Urinary bladder (tissue), 4 donors: ENCODE data around the gene ATP6V0A4. TPM values are rescaled to one million over a fixed set of nuclear protein-coding genes. Genes with fewer than 3 reads are reported as not detected.
"Not testable (repeated sequence)": the region's sequence is repeated elsewhere in the genome, so short reads cannot be mapped to it uniquely, and the experiment has no call there.

Experiments
- DNase-seq: peaks from one replicate; pipeline ENCODE4 v3.0.0-alpha.2; 2015; ENCODE audit errors: extremely low spot score
- H3K27ac ChIP-seq: one replicate; pipeline ENCODE4 v1.5.1; 2013; ENCODE audit warnings: low read depth, mild to moderate bottlenecking, moderate library complexity
- H3K36me3 ChIP-seq: one replicate; pipeline ENCODE4 v1.6.1; 2013; ENCODE audit warnings: mild to moderate bottlenecking, moderate library complexity; ENCODE audit not compliant: insufficient read depth
- H3K4me1 ChIP-seq: one replicate; pipeline ENCODE4 v1.6.1; 2013; ENCODE audit warnings: mild to moderate bottlenecking, moderate library complexity; ENCODE audit not compliant: insufficient read depth
- H3K4me3 ChIP-seq: one replicate; pipeline ENCODE4 v1.5.1; 2013; ENCODE audit warnings: low read depth, low read length
- WGBS: extraction: QIAGEN DNeasy Blood & Tissue Kit; methylation state at CpG from one replicate; pipeline ENCODE4 v1.1.7; 2013; 5-methylcytosine and 5-hydroxymethylcytosine counted together
- polyA plus RNA-seq: library from polyadenylated mRNA; stranded (reverse); fragments of 200-250 nt; gene quantifications from one replicate; pipeline ENCODE4 v1.2.3, GENCODE V29; 2013
- total RNA-seq: library from RNA; depleted of rRNA; stranded (reverse); fragments of >200 nt; gene quantifications from one replicate; pipeline ENCODE4 v1.2.3, GENCODE V29; 2014
- donor health status: healthy with polysubstance abuse.
- donor health status: healthy.

ATP6V0A4 gene
- total and polyA plus RNA-seq, 2 donors: 0.37 TPM; not detected in 1

DNA sequence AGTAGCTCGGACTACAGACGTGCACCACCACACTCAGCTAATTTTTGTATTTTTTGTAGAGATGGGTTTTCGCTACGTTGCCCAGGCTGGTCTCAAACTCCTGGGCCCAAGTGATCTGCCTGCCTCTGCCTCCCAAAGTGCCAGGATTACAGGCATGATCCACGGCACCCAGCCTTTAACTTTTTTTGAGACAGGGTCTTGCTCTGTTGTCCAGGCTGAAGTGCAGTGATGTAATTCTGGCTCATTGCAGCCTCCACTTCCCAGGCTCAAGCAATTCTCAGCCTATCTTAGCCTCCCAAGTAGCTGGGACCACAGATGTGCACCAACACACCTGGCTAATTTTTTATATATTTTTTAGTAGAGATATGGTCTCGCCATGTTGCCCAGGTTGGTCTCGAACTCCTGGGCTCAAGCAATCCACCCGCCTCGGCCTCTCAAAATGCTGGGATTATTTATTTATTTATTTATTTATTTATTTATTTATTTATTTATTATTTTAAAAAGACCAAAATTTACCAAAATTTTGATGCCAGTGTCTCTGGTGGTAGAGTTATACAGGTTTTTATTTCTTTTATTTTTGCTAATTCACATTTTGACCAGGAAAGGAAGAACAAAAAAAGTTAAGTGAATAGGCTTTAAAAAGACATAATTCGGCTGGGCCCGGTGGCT is 25.0 kb upstream of the ATP6V0A4 start:
- 92% methylated on average over 11 of the region's 11 CpGs for WGBS
- no peaks in the 10 kb centered on the region for H3K36me3 ChIP-seq
- H3K4me1 ChIP-seq: no peaks in the 10 kb centered on the region
- DNase-seq: no peak
- no peak overlapping the region for H3K4me3 ChIP-seq
- no peak overlapping the region for H3K27ac ChIP-seq

DNA sequence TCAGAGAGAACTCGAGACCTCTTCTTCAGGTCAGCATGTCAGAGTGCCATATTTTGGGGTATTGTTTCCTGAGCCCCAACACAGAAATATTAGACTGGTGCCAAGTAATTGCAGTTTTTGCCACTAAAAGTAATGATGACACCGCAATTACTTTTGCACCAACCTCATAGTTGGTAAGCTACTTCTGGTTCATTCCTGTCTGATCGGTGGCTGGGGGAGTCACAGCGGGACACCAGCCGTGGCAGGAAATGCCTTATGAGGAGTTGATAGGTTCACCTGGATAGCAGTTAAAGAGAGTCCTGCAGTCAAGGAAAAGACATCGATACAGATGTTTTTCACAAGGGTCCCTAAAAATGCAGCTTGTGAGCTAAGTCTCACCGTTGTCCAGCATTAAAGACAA is 23.9 kb upstream of the ATP6V0A4 start:
- Histone ChIP-seq H3K36me3 (no peaks in the 10 kb centered on the region), H3K27ac (no peak overlapping the region), H3K4me1 (no peaks in the 10 kb centered on the region), H3K4me3 (no peak overlapping the region)
- no peak for DNase-seq
- WGBS: 88% methylated on average over 7 of the region's 7 CpGs

DNA sequence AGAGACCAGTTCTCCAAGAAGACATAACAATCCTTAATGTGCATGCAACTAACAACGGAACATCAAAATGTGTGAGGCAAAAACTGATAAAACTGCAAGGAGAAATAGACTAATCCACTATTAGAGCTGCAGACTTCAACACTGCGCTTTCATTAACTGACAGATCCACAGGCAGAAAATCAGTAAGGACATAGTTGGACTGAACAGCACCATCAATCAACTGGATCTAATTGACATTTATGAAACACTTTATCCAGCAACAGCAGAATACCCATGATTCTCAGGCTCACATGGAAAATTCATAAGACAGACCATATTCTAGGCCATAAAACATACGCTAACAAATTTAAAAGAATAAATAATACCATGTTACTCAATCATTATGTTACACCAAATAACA is 21.6 kb upstream of the ATP6V0A4 start:
- WGBS: 93% methylated on average over 3 of the region's 3 CpGs
- no peak for DNase-seq
- no peaks in the 10 kb centered on the region for H3K4me1 ChIP-seq
- H3K4me3 ChIP-seq: no peak overlapping the region
- no peak overlapping the region for H3K27ac ChIP-seq
- no peaks in the 10 kb centered on the region for H3K36me3 ChIP-seq

DNA sequence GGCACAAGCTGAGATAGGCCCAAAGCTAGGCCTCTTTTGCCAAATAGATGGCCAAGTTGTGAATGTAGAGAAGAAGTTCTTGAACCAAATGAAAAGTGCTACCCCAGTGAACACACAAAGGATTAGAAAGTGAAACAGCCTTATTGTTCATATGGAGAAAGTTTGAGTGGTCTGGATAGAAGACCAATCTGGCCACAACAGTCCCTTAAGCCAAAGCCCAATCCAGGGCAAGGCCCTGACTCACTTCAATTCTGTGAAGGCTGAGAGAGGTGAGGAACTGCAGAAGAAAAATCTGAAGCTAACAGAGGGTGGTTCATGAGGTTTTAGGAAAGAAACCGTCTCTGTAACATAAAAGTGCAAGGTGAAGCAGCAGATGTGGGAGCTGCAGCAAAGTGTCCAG is 18.7 kb upstream of the ATP6V0A4 start:
- 82% methylated on average over 1 of the region's 1 CpG for WGBS
- no peak overlapping the region for H3K4me3 ChIP-seq
- no peaks in the 10 kb centered on the region for H3K4me1 ChIP-seq
- H3K36me3 ChIP-seq: no peaks in the 10 kb centered on the region
- no peak for DNase-seq
- no peak overlapping the region for H3K27ac ChIP-seq

DNA sequence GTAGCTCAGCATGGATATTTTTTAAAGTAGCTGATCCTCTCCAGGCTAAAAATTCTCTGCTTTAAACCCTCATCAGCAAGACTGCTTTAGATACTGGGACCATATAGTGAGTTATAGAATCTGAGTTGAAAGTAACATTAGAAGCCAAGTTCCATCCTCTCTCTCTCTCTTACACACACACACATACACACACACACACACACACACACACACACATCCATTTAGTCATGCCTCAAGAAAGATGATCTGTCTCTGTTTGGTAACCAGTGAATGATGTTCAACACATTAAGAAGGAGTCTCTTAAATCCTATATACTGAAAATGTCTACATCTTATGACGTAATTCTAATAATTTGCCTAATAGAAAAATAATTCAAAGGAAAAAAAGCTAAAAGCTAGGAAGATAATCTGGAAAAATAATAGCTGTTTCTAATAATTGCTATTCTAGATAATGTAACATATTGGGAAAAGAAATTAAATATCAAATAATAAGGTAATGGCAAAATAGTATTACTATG is 16.9 kb upstream of the ATP6V0A4 start:
- no peak for DNase-seq
- Histone ChIP-seq H3K4me1 (no peaks in the 10 kb centered on the region), H3K36me3 (no peaks in the 10 kb centered on the region), H3K27ac (no peak overlapping the region), H3K4me3 (no peak overlapping the region)
- WGBS: 76% methylated on average over 1 of the region's 1 CpG

DNA sequence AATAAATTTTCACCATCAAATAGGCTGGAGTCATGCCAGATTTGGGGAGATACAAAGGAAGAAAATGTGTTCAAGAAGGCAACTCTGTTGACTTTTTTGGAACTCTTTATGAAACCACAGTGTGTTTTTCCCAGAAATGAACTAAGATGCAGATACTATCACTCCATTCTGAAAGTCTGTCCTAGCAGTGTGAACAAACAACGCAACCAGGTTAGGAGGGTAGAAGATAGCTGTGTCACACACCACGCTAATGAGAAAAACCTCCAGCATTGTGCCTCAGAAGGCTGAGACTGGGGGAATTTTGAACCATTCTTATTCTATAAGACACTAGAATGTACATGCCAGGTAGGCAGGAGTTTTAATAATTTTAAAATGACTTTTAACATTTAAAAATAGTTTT is 15.9 kb upstream of the ATP6V0A4 start:
- Histone ChIP-seq H3K4me1 (no peaks in the 10 kb centered on the region), H3K27ac (no peak overlapping the region), H3K36me3 (no peaks in the 10 kb centered on the region), H3K4me3 (no peak overlapping the region)
- DNase-seq: no peak
- WGBS: 79% methylated on average over 2 of the region's 2 CpGs

DNA sequence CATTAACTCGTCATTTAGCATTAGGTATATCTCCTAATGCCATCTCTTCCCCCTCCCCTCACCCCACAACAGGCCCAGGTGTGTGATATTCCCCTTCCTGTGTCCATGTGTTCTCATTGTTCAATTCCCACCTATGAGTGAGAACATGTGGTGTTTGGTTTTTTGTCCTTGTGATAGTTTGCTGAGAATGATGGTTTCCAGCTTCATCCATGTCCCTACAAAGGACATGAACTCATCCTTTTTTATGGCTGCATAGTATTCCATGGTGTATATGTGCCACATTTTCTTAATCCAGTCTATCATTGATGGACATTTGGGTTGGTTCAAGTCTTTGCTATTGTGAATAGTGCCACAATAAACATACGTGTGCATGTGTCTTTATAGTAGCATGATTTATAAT is 13.3 kb upstream of the ATP6V0A4 start:
- WGBS: 88% methylated on average over 2 of the region's 2 CpGs
- H3K4me3 ChIP-seq, H3K4me1 ChIP-seq, H3K36me3 ChIP-seq, DNase-seq, H3K27ac ChIP-seq: not testable (repeated sequence)

DNA sequence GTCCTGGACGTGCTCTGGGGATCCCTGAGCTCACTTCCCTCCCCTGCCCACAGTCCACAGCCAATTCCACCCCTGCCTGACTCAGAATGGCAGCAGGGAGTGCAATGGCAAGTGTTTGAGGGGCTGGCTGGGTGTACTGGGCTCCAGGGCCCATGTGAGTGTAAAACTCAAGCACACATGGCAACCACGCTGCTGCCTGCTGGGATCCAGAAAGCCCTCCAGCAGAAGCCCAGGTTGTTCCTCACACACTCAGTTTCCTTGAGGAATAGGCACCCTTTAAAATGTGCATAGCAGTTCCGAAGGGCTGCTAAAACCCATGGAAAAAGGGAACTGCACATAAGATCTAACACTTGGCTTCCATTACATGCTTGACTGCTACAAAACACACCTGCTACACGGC is 11.3 kb upstream of the ATP6V0A4 start:
- 79% methylated on average over 4 of the region's 4 CpGs for WGBS
- no peaks in the 10 kb centered on the region for H3K36me3 ChIP-seq
- no peak overlapping the region for H3K27ac ChIP-seq

DNA sequence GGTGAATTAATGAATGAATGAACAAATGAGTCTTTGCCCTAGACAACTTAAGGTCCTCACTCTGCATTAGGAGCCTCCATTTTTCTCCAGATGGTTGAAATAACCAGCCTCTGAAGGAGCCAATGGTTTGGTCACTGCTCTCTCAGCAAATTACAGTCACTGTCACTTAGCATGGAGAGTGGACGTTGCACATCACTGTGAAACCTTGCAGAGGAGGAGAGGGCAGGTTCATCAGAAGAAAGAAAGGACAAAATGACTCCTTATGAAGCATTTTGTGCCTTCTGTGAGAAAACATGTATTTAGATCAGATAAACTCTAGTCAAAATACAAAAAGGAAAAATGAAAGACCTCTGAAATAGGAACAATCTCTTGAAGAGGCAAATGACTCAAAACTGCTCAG is 6.6 kb upstream of the ATP6V0A4 start:
- no peak for DNase-seq
- H3K4me1 ChIP-seq: no peaks in the 10 kb centered on the region
- H3K36me3 ChIP-seq: no peaks in the 10 kb centered on the region
- H3K4me3 ChIP-seq: no peak overlapping the region
- no peak overlapping the region for H3K27ac ChIP-seq
- WGBS: 65% methylated on average over 1 of the region's 1 CpG

More for the DNA sequence above, 11.3 kb upstream of the ATP6V0A4 start:
- Histone ChIP-seq H3K4me1 (no peaks in the 10 kb centered on the region), H3K4me3 (no peak overlapping the region)
- DNase-seq: no peak

DNA sequence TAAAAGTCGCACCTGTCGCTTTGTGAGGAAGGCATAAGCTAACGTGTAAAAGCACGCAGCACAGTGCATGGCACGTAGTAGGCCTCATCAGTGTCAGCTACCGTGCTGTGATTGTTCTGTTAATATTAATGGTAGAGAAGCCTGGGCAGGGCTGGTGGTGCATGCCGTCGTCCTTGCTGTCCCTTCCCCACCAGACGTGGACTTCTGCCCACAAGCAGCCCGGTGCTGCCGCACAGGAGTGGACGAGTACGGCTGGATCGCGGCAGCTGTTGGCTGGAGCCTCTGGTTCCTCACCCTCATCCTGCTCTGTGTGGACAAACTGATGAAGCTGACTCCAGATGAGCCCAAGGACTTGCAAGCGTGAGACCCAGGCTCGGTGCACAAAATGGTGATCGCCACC is 4.7 kb upstream of the ATP6V0A4 start:
- no peaks in the 10 kb centered on the region for H3K4me1 ChIP-seq
- H3K4me3 ChIP-seq: no peak overlapping the region
- no peak for DNase-seq
- no peaks in the 10 kb centered on the region for H3K36me3 ChIP-seq
- 95% methylated on average over 18 of the region's 18 CpGs for WGBS
- no peak overlapping the region for H3K27ac ChIP-seq

DNA sequence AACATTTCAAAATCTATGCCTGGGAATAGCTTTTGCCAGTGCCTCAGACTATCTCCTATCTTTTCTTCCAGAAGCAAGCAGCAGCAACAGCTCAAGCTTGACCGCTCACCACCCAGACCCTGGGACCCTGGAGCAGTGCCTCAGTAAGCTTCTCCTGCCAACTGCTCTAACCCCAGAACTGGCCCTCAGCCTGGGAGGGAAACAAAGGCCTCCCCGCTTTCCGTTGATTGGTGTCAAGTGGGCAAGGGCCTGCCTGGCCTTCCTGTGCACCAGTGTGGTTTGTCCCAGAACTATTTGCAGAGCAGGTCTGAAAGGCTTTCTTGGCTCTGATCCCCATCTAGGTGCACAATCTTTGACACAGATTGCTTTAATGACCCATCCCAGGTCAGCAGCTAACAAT is 3.3 kb upstream of the ATP6V0A4 start:
- H3K4me3 ChIP-seq: no peak overlapping the region
- WGBS: 90% methylated on average over 3 of the region's 3 CpGs
- H3K36me3 ChIP-seq: no peaks in the 10 kb centered on the region
- no peak overlapping the region for H3K27ac ChIP-seq
- no peaks in the 10 kb centered on the region for H3K4me1 ChIP-seq
- no peak for DNase-seq

DNA sequence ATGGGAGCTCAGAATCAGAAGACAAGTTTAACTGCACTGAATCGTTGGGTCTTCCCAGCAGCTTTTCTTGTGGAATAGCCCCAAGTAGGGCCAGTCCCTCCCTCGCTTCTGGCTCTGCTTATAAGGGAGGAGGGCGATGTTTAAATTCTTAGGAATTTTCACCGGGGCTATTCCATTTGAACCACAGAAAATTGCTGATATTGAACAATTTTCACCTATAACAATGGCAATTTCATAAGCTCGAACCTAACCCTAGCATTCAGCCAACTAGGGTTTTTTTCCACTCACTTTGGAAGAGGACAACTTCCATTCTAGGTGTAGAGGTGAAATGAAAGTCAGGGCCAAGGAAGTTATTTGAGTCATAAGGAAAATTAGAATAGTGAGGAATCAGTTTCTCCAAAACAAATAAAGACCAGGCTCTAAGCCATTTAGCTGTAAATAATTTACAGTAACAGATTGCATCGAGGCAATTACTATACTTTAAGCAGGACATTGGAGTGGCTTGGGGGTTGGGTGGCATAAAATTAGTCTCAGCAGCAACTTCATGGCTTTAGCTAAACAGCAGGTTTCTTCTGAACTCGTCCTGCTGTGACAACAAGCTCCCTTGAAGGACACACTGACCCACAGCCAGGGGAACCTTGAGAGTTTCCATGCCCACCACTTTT is 1.5 kb upstream of the ATP6V0A4 start:
- 62% methylated on average over 7 of the region's 7 CpGs for WGBS
- Histone ChIP-seq H3K4me3 (no peak overlapping the region), H3K4me1 (no peaks in the 10 kb centered on the region), H3K27ac (no peak overlapping the region), H3K36me3 (no peaks in the 10 kb centered on the region)
- no peak for DNase-seq

DNA sequence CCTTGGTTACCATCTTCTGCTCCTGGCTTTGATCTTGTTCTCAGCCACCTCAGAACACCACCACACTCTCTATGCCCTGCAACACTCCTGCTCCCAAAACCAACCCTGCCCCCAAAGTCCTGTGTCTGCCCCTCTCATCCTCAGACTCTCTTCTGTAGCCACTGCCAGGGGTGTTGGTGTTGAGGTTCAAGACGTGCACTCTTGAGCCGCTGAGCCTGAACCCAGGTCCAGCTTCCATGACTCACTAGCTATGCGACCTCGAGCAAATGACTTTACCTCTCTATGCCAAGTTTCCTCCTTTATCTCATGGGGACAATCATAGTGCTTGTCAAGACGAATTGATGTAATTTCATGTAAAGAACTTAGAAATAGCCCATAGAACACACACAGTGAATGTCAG is 840 bp upstream of the ATP6V0A4 start:
- 64% methylated on average over 5 of the region's 5 CpGs for WGBS
- DNase-seq: no peak

DNA sequence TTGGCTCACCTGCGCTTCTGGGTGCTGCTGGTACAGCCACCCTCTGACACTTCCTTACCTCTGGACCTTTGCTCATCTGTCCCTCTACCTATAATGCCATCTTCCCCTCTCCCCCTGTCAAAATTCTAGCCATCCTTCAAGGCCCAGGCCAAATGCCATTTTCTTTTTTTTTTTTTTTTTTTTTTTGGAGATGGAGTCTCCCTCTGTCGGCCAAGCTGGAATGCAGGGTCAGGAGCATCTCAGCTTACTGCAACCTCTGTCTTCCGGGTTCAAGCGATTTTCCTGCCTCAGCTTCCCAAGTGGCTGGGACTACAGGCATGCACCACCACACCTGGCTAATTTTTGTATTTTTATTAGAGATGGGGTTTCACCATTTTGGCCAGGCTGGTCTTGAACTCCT is 950 bp downstream of the ATP6V0A4 start:
- not testable (repeated sequence) for DNase-seq, H3K4me1 ChIP-seq, H3K4me3 ChIP-seq, H3K36me3 ChIP-seq, H3K27ac ChIP-seq
- 60% methylated on average over 4 of the region's 4 CpGs for WGBS

More for the DNA sequence above, 840 bp upstream of the ATP6V0A4 start:
- H3K4me3 ChIP-seq: no peak overlapping the region
- no peaks in the 10 kb centered on the region for H3K36me3 ChIP-seq
- no peaks in the 10 kb centered on the region for H3K4me1 ChIP-seq
- H3K27ac ChIP-seq: no peak overlapping the region
